ENCODE measurements around the gene SLC6A18.

SLC6A18 gene

DNA sequence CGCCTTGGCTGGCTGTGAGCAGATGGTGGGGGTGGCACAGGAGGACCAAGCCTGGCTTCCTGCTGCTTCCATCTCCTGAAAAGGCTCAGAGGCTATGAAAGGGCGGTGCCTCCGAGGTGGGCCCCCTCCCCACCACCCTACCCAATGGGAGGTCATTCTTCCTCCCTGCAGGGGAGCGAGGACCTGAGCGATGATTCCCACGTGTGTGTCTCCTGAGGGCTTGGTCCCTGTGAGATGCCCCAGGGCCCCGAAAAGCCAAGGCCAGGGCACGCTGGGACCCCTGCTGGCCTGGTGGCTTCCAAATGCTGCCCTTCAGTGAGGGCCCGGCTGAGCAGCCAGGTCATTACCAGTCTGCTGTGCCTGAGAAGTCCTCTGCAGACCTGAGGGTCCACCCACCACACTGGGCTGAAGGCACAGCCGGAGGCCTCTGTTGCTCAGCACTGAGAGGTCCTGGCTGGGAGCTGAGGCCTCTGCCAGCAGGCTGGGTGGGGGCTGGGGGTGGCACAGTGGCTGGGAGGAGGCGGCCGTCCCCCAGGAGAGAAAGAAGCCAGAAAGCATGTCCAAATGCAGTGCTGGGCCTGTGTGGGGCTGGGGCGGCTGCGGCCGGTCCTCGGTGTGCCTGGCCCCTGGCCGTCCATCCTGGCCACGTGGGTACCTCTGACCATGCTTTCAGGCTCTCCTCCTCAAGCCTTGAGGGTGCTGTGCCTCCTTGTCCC is 37.8 kb upstream of the SLC6A18 start:
- TF ChIP-seq CTCF (IDR thresholded peaks at IDR 0.05; ENCODE audit: borderline replicate concordance, insufficient read depth, low read depth, low read length), result no peak
- H3K4me3 ChIP-seq (ENCODE audit: low read depth, low read length), result no peak overlapping the region

- no peak for TF ChIP-seq CTCF (IDR thresholded peaks at IDR 0.05; ENCODE audit: borderline replicate concordance, insufficient read depth, low read depth, low read length)
Measured at GRCh38 chr5:1187950-1188334, 37.2 kb upstream of the SLC6A18 start.

DNA sequence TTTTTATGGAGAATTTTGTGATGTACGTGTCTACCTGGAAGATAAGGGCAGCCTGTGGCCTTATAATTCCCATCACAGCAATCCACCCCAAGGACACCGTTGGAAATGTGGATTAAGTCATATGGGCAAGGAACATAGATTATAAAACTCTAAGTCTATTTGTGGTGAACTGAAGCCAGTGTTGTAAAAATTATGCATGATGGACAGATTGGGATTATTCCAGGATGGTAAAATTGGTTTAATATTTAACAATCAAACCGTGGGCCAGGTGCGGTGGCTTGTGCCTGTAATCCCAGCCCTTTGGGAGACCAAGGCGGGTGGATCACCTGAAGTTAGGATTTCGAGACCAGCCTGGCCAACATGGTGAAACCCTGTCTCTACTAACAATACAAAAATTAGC is 36.7 kb upstream of the SLC6A18 start:
- H3K4me3 ChIP-seq (ENCODE audit: low read depth, low read length), result no peak overlapping the region
- TF ChIP-seq CTCF (IDR thresholded peaks at IDR 0.05; ENCODE audit: borderline replicate concordance, insufficient read depth, low read depth, low read length), result no peak

More at GRCh38 chr5:1187950-1188334, 37.2 kb upstream of the SLC6A18 start:
- H3K4me3 ChIP-seq (ENCODE audit: low read depth, low read length), result no peak overlapping the region

GRCh38 chr5:1189269-1189668 is 35.9 kb upstream of the SLC6A18 start:
- no peak for TF ChIP-seq CTCF (IDR thresholded peaks at IDR 0.05; ENCODE audit: borderline replicate concordance, insufficient read depth, low read depth, low read length)
- no peak overlapping the region for H3K4me3 ChIP-seq (ENCODE audit: low read depth, low read length)

DNA sequence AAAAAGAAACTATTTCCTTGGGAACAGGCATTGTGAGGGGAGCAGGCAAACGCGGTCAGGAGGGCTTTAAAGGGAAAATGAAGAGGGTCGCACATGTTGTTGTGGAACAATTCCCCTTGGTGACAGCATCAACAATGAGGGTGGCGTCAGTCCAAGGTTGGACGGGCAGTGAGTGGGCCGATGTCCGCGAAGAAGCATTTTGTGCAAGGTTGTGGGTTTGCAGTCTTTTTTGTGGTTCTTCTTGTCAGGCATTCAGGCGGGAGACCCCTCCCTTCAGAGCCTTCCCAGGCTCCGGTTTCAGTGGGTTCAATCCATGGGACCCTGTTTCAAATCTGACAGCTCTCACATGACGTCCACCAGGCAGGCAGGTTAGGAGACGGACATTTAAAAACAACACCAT is 34.9 kb upstream of the SLC6A18 start:
- H3K4me3 ChIP-seq (ENCODE audit: low read depth, low read length), result no peak overlapping the region
- TF ChIP-seq CTCF (IDR thresholded peaks at IDR 0.05; ENCODE audit: borderline replicate concordance, insufficient read depth, low read depth, low read length), result no peak

DNA sequence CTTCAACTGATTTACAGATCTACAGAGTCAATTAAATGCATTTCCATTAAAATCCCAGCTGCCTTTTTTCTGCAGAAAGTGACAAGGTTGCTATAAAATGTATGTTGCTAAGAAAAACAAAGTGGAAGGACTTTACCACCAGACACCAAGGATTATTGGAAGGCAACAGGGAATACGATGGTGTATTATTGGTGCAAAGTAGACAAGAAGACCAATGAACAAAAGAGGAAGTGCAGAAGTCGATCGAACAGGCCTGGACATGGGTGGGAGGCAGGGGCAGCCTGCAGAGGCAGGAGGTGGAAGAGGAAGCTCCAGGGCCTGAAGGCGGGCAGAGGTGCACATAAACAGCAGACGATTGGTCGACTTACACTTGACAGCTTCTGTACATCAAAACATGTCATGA is 34.3 kb upstream of the SLC6A18 start:
- TF ChIP-seq CTCF (IDR thresholded peaks at IDR 0.05; ENCODE audit: borderline replicate concordance, insufficient read depth, low read depth, low read length), result no peak
- H3K4me3 ChIP-seq (ENCODE audit: low read depth, low read length), result no peak overlapping the region

GRCh38 chr5:1192971-1193590 is 32.1 kb upstream of the SLC6A18 start:
- no peak for TF ChIP-seq CTCF (IDR thresholded peaks at IDR 0.05; ENCODE audit: borderline replicate concordance, insufficient read depth, low read depth, low read length)

More at GRCh38 chr5:1192971-1193590, 32.1 kb upstream of the SLC6A18 start:
- no peak overlapping the region for H3K4me3 ChIP-seq (ENCODE audit: low read depth, low read length)

All from GM12875 (cell line).